H1 (cell line): ENCODE measurements around the gene PARD6B. TPM values are rescaled to one million over a fixed set of nuclear protein-coding genes. Genes with fewer than 3 reads are reported as not detected.

Source experiments
- ASH2L ChIP-seq: fragments of 200-600, 300-600 bp; sonication (generic); IDR thresholded peaks from one replicate; pipeline ENCODE4 v1.7.1; 2017; ENCODE audit warnings: low read length
- RNF2 ChIP-seq: fragments of 200-900, 300-1000 bp; sonication (generic); IDR thresholded peaks from 2 replicates; pipeline ENCODE4 v1.7.1; 2016; ENCODE audit warnings: borderline replicate concordance, low read depth, mild to moderate bottlenecking, antibody characterized with exemption, low read length; ENCODE audit not compliant: poor library complexity, severe bottlenecking; ENCODE audit errors: missing control alignments
- SRF ChIP-seq: IDR thresholded peaks from 2 replicates; pipeline ENCODE4 v1.6.1; 2011; ENCODE audit warnings: mild to moderate bottlenecking, low read depth, low read length, moderate library complexity
- polyA plus RNA-seq, 7 experiments: library from polyadenylated mRNA; depleted of rRNA in 3 of 7; stranded (reverse) in 5 of 7; unstranded in 2 of 7; fragments of >200 nt in 5 of 7; fragments of 200-250 nt in 2 of 7; gene quantifications; 1 replicate in 5 of 7; 2 replicates in 1 of 7; 4 replicates in 1 of 7; pipeline versions ENCODE4 v1.2.1 to v1.2.3, GENCODE V29; 2011 to 2013; ENCODE audit warnings: missing spikeins in 2 of 7, mixed read lengths in 2 of 7
- total RNA-seq: library from RNA; stranded (reverse); fragmentation: NEBNext Ultra II Directional; extraction: Animal tissue kit (Norgen Biotek cat#: 25700); gene quantifications from 2 replicates; pipeline ENCODE4 v1.2.1, GENCODE V29; 2021
- TF ChIP-seq, protein P1 (sequence below): fragments of 300-600 bp; sonication (generic); IDR thresholded peaks from 2 replicates; pipeline ENCODE4 v1.7.1; 2012; ENCODE audit warnings: low read length, moderate library complexity, mild to moderate bottlenecking, inconsistent platforms; ENCODE audit not compliant: insufficient replicate concordance

The PARD6B gene
- total and polyA plus RNA-seq, 2 of the 8 experiments (the other 6 are each of a cell fraction or from before 2014, with no cell fraction given), result 5.2 to 34.1 TPM

DNA sequence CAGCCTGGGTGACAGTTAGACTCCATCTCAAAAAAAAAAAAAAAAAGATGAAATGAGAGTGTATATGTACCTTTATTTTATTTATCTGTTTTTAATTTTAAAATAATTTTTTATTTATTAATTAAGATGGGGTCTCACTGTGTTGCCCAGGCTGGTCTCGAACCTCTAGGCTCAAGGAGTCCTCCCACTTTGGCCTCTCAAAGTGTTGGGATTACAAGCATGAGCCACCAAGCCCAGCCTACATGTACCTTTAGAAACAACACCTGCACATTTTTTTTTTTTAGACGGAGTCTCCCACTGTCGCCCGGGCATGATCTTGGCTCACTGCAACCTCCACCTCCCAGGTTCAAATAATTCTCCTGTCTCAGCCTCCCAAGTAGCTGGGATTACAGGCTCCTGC is 12.1 kb upstream of the PARD6B start (continued):
- TF ChIP-seq, protein P1, sequence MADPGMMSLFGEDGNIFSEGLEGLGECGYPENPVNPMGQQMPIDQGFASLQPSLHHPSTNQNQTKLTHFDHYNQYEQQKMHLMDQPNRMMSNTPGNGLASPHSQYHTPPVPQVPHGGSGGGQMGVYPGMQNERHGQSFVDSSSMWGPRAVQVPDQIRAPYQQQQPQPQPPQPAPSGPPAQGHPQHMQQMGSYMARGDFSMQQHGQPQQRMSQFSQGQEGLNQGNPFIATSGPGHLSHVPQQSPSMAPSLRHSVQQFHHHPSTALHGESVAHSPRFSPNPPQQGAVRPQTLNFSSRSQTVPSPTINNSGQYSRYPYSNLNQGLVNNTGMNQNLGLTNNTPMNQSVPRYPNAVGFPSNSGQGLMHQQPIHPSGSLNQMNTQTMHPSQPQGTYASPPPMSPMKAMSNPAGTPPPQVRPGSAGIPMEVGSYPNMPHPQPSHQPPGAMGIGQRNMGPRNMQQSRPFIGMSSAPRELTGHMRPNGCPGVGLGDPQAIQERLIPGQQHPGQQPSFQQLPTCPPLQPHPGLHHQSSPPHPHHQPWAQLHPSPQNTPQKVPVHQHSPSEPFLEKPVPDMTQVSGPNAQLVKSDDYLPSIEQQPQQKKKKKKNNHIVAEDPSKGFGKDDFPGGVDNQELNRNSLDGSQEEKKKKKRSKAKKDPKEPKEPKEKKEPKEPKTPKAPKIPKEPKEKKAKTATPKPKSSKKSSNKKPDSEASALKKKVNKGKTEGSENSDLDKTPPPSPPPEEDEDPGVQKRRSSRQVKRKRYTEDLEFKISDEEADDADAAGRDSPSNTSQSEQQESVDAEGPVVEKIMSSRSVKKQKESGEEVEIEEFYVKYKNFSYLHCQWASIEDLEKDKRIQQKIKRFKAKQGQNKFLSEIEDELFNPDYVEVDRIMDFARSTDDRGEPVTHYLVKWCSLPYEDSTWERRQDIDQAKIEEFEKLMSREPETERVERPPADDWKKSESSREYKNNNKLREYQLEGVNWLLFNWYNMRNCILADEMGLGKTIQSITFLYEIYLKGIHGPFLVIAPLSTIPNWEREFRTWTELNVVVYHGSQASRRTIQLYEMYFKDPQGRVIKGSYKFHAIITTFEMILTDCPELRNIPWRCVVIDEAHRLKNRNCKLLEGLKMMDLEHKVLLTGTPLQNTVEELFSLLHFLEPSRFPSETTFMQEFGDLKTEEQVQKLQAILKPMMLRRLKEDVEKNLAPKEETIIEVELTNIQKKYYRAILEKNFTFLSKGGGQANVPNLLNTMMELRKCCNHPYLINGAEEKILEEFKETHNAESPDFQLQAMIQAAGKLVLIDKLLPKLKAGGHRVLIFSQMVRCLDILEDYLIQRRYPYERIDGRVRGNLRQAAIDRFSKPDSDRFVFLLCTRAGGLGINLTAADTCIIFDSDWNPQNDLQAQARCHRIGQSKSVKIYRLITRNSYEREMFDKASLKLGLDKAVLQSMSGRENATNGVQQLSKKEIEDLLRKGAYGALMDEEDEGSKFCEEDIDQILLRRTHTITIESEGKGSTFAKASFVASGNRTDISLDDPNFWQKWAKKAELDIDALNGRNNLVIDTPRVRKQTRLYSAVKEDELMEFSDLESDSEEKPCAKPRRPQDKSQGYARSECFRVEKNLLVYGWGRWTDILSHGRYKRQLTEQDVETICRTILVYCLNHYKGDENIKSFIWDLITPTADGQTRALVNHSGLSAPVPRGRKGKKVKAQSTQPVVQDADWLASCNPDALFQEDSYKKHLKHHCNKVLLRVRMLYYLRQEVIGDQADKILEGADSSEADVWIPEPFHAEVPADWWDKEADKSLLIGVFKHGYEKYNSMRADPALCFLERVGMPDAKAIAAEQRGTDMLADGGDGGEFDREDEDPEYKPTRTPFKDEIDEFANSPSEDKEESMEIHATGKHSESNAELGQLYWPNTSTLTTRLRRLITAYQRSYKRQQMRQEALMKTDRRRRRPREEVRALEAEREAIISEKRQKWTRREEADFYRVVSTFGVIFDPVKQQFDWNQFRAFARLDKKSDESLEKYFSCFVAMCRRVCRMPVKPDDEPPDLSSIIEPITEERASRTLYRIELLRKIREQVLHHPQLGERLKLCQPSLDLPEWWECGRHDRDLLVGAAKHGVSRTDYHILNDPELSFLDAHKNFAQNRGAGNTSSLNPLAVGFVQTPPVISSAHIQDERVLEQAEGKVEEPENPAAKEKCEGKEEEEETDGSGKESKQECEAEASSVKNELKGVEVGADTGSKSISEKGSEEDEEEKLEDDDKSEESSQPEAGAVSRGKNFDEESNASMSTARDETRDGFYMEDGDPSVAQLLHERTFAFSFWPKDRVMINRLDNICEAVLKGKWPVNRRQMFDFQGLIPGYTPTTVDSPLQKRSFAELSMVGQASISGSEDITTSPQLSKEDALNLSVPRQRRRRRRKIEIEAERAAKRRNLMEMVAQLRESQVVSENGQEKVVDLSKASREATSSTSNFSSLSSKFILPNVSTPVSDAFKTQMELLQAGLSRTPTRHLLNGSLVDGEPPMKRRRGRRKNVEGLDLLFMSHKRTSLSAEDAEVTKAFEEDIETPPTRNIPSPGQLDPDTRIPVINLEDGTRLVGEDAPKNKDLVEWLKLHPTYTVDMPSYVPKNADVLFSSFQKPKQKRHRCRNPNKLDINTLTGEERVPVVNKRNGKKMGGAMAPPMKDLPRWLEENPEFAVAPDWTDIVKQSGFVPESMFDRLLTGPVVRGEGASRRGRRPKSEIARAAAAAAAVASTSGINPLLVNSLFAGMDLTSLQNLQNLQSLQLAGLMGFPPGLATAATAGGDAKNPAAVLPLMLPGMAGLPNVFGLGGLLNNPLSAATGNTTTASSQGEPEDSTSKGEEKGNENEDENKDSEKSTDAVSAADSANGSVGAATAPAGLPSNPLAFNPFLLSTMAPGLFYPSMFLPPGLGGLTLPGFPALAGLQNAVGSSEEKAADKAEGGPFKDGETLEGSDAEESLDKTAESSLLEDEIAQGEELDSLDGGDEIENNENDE, result no peak
- TF ChIP-seq SRF (no peak), RNF2 (no peak), ASH2L (no peak)
- TF ChIP-seq, all 59 proteins: peak for 0
